ENCODE data around the gene ABR. TPM values are rescaled to one million over a fixed set of nuclear protein-coding genes. Genes with fewer than 3 reads are reported as not detected.

Gene ABR
- total and polyA plus RNA-seq, 2 donors from 2014 or later, result 18.7 to 116 TPM

DNA sequence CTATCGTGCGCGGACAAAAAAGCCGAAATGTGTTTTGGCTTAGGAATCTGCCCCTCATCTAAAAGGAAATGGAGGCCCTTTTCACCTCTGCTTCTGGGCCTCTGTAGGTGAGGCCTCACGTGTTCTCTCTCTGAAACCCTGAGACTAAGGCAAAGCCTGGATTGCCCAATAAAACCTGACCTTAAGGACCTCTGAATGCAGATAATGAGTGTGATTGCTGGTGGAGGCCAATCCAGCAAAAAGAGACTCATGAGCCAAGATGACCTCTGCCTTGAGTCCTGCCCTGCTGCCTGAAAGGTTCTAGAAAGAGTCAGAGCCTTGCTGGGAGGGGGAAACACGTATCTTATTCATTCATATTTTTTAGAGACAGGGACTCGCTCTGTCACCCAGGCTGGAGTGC, 44.5 kb upstream of the ABR start:
- Histone ChIP-seq H3K36me3 (ENCODE audit: control insufficient read depth in 2 of 3, insufficient read depth in 3 of 3, low read length in 3 of 3) (peaks cover 0 to 3% (median 0%) of the 10 kb centered on the region in 3 donors), H3K9me3 (ENCODE audit: control insufficient read depth in 2 of 3, insufficient read depth in 1 of 3, low read length in 3 of 3) (peaks cover 0 to 5% (median 0%) of the 10 kb centered on the region in 3 donors), H3K9ac (ENCODE audit: low read length in 3 of 3) (no peak overlapping the region), H3K4me1 (ENCODE audit: control insufficient read depth in 2 of 3, insufficient read depth in 2 of 3, low read depth in 1 of 3, low read length in 3 of 3) (peaks cover 0 to 5% (median 0%) of the 10 kb centered on the region in 3 donors), H3K4me3 (ENCODE audit: low read length in 3 of 3) (no peak overlapping the region), H3K27me3 (ENCODE audit: control insufficient read depth, insufficient read depth, low read length) (peaks cover 10% of the 10 kb centered on the region), H3K27ac (ENCODE audit: low read depth in 2 of 2, low read length in 2 of 2) (no peak overlapping the region)
- DNase-seq (no peak), FAIRE-seq (no peak)
- TF ChIP-seq, protein P1, sequence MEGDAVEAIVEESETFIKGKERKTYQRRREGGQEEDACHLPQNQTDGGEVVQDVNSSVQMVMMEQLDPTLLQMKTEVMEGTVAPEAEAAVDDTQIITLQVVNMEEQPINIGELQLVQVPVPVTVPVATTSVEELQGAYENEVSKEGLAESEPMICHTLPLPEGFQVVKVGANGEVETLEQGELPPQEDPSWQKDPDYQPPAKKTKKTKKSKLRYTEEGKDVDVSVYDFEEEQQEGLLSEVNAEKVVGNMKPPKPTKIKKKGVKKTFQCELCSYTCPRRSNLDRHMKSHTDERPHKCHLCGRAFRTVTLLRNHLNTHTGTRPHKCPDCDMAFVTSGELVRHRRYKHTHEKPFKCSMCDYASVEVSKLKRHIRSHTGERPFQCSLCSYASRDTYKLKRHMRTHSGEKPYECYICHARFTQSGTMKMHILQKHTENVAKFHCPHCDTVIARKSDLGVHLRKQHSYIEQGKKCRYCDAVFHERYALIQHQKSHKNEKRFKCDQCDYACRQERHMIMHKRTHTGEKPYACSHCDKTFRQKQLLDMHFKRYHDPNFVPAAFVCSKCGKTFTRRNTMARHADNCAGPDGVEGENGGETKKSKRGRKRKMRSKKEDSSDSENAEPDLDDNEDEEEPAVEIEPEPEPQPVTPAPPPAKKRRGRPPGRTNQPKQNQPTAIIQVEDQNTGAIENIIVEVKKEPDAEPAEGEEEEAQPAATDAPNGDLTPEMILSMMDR (IDR thresholded peaks at IDR 0.05; ENCODE audit: borderline replicate concordance, extremely low read depth, insufficient read depth), result no peak
- intact Hi-C loops (cut with DNase I), result no loop called here

DNA sequence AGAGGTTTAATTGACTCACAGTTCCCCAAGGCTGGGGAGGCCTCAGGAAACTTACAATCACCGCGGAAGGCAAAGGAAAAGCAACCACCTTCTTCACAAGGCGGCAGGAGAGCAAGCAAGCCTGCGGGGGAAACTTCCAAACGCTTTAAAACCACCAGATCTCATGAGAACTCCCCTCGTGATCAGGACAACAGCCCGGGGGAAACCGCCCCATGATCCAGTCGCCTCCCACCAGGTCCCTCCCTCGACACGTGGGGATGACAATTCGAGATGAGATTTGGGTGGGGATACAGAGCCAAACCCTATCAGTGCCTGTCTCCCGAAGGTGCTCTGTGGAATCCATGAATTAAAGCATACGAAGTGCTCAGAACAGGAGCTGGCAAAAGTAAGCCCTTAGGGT, 43.9 kb upstream of the ABR start:
- no peak for DNase-seq
- Histone ChIP-seq H3K4me3 (ENCODE audit: low read length in 3 of 3) (no peak overlapping the region), H3K9ac (ENCODE audit: low read length in 3 of 3) (no peak overlapping the region), H3K36me3 (ENCODE audit: control insufficient read depth in 2 of 3, insufficient read depth in 3 of 3, low read length in 3 of 3) (peaks cover 0 to 3% (median 0%) of the 10 kb centered on the region in 3 donors), H3K27me3 (ENCODE audit: control insufficient read depth, insufficient read depth, low read length) (peaks cover 10% of the 10 kb centered on the region), H3K27ac (ENCODE audit: low read depth in 2 of 2, low read length in 2 of 2) (no peak overlapping the region), H3K9me3 (ENCODE audit: control insufficient read depth in 2 of 3, insufficient read depth in 1 of 3, low read length in 3 of 3) (peaks cover 0 to 5% (median 0%) of the 10 kb centered on the region in 3 donors), H3K4me1 (ENCODE audit: control insufficient read depth in 2 of 3, insufficient read depth in 2 of 3, low read depth in 1 of 3, low read length in 3 of 3) (peaks cover 0 to 5% (median 0%) of the 10 kb centered on the region in 3 donors)
- intact Hi-C loops (cut with DNase I), result no loop called here
- no peak for FAIRE-seq
- TF ChIP-seq, protein P1 (IDR thresholded peaks at IDR 0.05; ENCODE audit: borderline replicate concordance, extremely low read depth, insufficient read depth), result no peak

- Histone ChIP-seq H3K36me3 (ENCODE audit: control insufficient read depth in 2 of 3, insufficient read depth in 3 of 3, low read length in 3 of 3) (peaks cover 0 to 3% (median 0%) of the 10 kb centered on the region in 3 donors), H3K4me3 (ENCODE audit: low read length in 3 of 3) (no peak overlapping the region), H3K27ac (ENCODE audit: low read depth in 2 of 2, low read length in 2 of 2) (no peak overlapping the region), H3K9me3 (ENCODE audit: control insufficient read depth in 2 of 3, insufficient read depth in 1 of 3, low read length in 3 of 3) (peaks cover 0 to 5% (median 0%) of the 10 kb centered on the region in 3 donors), H3K27me3 (ENCODE audit: control insufficient read depth, insufficient read depth, low read length) (peaks cover 10% of the 10 kb centered on the region), H3K9ac (ENCODE audit: low read length in 3 of 3) (no peak overlapping the region), H3K4me1 (ENCODE audit: control insufficient read depth in 2 of 3, insufficient read depth in 2 of 3, low read depth in 1 of 3, low read length in 3 of 3) (no peaks in the 10 kb centered on the region)
- TF ChIP-seq, protein P1 (IDR thresholded peaks at IDR 0.05; ENCODE audit: borderline replicate concordance, extremely low read depth, insufficient read depth), result no peak
- FAIRE-seq (no peak), DNase-seq (no peak)
- intact Hi-C loops (cut with DNase I), result no loop called here
Measured at GRCh38 chr17:1222321-1222720, 42.5 kb upstream of the ABR start.

DNA sequence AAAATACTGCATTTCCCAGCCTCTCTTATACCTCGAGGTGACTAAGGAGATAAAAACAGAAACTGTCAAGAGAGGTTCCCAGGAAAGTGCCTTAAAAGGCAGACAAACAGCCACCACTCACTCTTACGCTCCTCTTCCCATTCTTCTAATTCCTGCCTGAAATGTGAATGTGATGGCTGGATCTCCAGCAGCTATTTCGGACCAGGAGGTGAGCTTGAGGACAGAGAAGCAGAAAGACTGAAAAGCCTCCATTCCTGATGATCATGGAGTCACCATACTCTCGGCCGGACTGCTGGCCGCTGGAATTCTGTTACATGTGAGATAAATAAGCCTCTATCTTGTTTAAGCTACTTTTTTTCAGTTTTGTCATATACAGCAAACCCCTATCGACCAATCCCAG, 41.4 kb upstream of the ABR start:
- Histone ChIP-seq H3K9me3 (ENCODE audit: control insufficient read depth in 2 of 3, insufficient read depth in 1 of 3, low read length in 3 of 3) (peaks cover 0 to 5% (median 0%) of the 10 kb centered on the region in 3 donors), H3K36me3 (ENCODE audit: control insufficient read depth in 2 of 3, insufficient read depth in 3 of 3, low read length in 3 of 3) (no peaks in the 10 kb centered on the region), H3K9ac (ENCODE audit: low read length in 3 of 3) (no peak overlapping the region), H3K4me1 (ENCODE audit: control insufficient read depth in 2 of 3, insufficient read depth in 2 of 3, low read depth in 1 of 3, low read length in 3 of 3) (no peaks in the 10 kb centered on the region), H3K4me3 (ENCODE audit: low read length in 3 of 3) (no peak overlapping the region), H3K27ac (ENCODE audit: low read depth in 2 of 2, low read length in 2 of 2) (no peak overlapping the region), H3K27me3 (ENCODE audit: control insufficient read depth, insufficient read depth, low read length) (peaks cover under 1% of the 10 kb centered on the region)
- DNase-seq, result no peak
- intact Hi-C loops (cut with DNase I), result no loop called here
- TF ChIP-seq, protein P1 (IDR thresholded peaks at IDR 0.05; ENCODE audit: borderline replicate concordance, extremely low read depth, insufficient read depth), result no peak
- FAIRE-seq, result no peak
